HG02852 (cell line): ENCODE measurements around the gene SYNGR3.
A peak's percentile ranks its signal among the peaks of the same experiment; 100 is the strongest.

Experiments used
- ATAC-seq: cut with Tn5 transposase; IDR thresholded peaks from one replicate; pipeline ENCODE4 v1.9.1; 2021; ENCODE audit warnings: mild to moderate bottlenecking, moderate library complexity; ENCODE audit not compliant: unreplicated experiment

SYNGR3 gene

GRCh38 chr16:1976216-1976520, 13.6 kb upstream of the SYNGR3 start:
- no peak for ATAC-seq

- ATAC-seq: no peak
These were observed 12.6 kb upstream of the SYNGR3 start for GRCh38 chr16:1976951-1977874.

- ATAC-seq: no peak
These were observed 11.9 kb upstream of the SYNGR3 start for GRCh38 chr16:1977875-1978268.

- ATAC-seq: no peak
These were observed 11.2 kb upstream of the SYNGR3 start for GRCh38 chr16:1978476-1979120.

- no peak for ATAC-seq
These were observed 10.3 kb upstream of the SYNGR3 start for GRCh38 chr16:1979271-1980029.

GRCh38 chr16:1980030-1980769, 9.6 kb upstream of the SYNGR3 start:
- no peak for ATAC-seq

- no peak for ATAC-seq
These were observed 9.0 kb upstream of the SYNGR3 start for GRCh38 chr16:1980770-1981087.

- ATAC-seq: no peak
These were observed 8.4 kb upstream of the SYNGR3 start, which contains the start of gene NOXO1 for GRCh38 chr16:1981398-1981836. NOXO1 (minus strand) TSS chr16:1981469; CDS start chr16:1981179, 290 bp downstream.

- no peak for ATAC-seq
These were observed 7.7 kb upstream of the SYNGR3 start for GRCh38 chr16:1982013-1982433.

GRCh38 chr16:1982991-1983543, 6.7 kb upstream of the SYNGR3 start:
- ATAC-seq: no peak

- ATAC-seq: peak; percentile 62
These were observed 6.0 kb upstream of the SYNGR3 start, which contains the start of gene GFER for GRCh38 chr16:1983544-1984346. GFER (plus strand) TSS chr16:1984193; CDS start chr16:1984219, 26 bp downstream.

GRCh38 chr16:1984347-1985225, 5.2 kb upstream of the SYNGR3 start:
- ATAC-seq: no peak

- no peak for ATAC-seq
These were observed 4.2 kb upstream of the SYNGR3 start for GRCh38 chr16:1985466-1986150.

GRCh38 chr16:1987198-1987597, 2.6 kb upstream of the SYNGR3 start:
- no peak for ATAC-seq

GRCh38 chr16:1990101-1990350, 256 bp downstream of the SYNGR3 start:
- no peak for ATAC-seq

GRCh38 chr16:1990351-1991134, 773 bp downstream of the SYNGR3 start:
- no peak for ATAC-seq

GRCh38 chr16:1991135-1991551, 1.4 kb downstream of the SYNGR3 start:
- no peak for ATAC-seq

- no peak for ATAC-seq
These were observed 1.8 kb downstream of the SYNGR3 start for GRCh38 chr16:1991588-1991947.
